DMS153 (cell line): ENCODE results near the gene ITSN1.

Experiments used
- DNase-seq: peaks from one replicate; lab custom pipeline; 2025; lab: John Stamatoyannopoulos, UW

ITSN1 gene

DNA sequence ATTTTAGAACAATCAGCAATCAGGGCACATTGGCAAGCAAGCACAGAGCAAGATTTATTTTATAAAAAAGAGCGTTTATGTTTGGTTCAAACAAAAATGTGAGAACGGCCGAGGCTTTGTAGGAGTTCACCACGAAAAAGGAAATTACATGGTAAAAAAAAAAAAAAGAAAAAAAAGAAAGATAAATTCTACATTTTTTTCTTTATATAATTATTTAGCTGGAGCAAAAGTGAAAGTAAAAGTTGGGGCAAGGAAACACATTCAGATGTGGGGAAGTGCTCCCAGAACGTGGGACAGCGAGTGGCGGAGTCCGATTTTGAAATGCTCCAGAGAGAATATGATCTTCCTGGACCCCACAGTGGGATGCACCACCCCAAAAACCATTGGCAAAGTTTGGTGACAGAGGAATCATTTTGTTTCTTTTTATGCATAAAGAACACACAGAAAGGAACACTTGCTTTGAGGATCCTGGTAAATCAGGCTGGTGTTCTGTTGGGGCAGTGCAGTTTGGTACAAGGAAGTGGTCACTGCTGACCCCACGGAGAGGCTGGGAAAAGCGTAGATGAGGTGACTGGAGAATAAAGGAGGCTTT lies 289.6 kb downstream of the ITSN1 start:
- no peak for DNase-seq

DNA sequence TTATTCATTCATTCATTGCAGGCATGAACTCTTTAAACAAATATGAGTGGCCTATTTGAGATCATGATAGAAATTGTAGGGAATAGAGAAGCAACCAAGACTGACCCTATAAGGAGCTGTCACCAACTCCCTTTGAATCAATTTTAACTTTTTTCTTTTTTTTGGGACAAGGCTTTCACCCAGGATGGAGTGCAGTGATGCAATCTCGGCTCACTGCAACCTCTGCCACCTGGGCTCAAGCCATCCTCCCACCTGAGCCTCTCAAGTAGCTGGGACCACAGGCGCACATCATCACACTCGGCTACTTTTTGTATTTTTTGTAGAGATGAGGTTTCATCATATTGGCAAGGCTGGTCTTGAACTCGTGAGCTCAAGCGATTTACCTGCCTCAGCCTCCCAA lies 290.4 kb downstream of the ITSN1 start:
- DNase-seq: no peak

DNA sequence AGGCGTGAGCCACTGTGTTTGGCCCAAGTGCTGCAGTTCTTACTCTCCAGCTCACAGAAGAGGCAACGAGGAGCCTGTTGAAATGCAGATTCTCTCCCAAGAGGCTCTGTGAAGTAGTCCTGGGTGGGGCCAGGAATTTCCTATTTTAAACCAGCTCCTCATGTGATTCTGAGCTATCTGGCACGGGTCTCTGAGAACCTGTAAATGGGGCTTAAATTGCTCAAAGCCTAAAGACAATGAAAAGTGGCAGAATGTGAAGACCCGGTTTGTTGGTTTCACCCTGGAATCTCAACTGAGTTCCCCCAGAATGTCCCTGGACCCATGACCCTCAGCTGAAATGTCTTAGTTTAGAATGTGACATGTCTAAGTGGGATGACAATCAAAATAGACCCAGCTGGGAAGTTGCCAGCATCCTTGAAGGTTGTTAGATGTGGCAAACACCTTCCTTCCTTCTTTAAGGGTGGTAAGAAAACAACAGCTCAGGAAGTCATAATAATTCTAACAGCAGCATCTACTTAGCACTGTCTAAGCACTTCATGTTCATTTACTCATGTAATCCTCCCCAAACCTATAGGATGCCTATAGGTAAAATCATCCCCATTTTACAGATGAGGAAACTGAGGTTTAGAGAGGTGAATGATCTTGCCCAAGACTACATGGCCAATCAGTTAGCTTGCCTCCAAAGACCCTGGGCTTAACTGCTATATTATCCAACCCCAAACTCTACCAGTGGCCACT lies 294.2 kb downstream of the ITSN1 start:
- no peak for DNase-seq

DNA sequence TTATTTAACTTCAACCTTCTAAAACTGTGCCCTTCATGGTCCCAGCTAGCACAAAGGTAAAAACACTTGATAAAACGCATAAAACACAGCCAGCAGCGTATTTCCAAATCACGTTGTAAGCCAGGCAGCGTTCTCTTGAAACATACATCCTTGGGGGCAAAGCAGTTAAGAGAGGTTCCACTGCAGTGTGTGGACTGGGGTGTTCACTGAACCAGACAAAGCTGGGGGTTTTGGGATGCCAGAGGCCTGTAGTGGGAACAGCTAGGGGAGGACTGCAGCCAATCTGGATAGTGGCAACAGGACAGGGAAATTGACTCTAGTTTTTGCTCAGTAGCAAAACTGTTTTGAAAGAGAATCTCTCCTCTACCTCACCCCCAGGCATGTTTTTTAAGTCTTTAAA lies 294.8 kb downstream of the ITSN1 start:
- no peak for DNase-seq

DNA sequence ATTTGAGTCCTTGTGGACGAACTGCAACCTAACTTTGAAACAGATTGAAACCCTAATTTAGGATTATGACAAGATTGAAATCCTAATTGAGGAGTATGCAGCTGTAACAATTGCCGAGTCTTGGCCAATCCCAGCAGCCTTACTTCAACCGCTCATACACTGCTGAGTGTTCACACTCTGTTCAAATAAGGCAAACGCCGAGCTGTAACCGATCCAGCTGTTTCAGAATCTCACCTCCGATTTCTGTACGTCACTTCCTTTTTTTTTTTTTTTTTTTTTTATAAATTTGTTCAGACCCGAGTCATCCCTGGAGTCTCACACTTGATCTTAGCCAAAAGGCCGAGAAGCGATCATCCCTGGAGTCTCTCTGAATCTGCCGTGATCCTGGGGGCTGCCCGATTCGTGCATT lies 295.6 kb downstream of the ITSN1 start:
- DNase-seq: no peak

DNA sequence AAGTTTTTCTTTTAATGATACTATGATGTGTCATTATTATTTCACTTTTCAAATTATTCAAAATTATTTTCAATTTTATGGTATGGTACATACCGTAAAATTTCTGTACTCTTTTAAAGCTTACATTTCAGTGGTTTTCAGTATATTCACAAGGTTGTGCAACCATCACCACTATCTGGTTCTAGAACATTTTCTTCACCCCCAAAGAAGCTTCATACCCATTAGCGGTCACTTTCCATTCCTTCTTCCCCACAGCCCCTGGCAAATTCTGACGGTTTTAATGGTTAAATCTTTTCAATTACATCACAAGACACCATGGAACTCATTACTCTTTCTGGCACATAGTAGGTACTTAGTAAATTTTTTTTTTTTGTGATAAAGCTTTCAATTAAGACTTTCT lies 296.1 kb downstream of the ITSN1 start:
- DNase-seq: no peak

DNA sequence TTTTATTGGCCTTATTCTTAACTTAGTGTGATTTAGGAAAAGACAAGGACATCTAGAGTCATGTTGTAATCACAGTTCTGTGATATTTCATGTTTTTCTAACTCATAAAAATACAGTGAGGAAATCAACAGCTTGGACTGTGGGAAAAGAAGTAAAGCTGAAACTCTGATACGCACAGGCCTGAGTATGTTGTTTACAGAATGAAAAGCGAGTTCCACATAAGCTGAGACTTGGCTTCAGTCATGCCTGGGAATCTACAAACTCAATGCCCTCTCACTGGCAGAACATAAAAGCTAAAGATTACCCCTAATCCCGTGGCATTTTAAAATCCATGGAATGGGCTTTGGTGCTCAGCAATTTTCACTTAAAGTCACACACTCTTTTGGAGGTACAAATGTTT lies 296.9 kb downstream of the ITSN1 start:
- DNase-seq: no peak

DNA sequence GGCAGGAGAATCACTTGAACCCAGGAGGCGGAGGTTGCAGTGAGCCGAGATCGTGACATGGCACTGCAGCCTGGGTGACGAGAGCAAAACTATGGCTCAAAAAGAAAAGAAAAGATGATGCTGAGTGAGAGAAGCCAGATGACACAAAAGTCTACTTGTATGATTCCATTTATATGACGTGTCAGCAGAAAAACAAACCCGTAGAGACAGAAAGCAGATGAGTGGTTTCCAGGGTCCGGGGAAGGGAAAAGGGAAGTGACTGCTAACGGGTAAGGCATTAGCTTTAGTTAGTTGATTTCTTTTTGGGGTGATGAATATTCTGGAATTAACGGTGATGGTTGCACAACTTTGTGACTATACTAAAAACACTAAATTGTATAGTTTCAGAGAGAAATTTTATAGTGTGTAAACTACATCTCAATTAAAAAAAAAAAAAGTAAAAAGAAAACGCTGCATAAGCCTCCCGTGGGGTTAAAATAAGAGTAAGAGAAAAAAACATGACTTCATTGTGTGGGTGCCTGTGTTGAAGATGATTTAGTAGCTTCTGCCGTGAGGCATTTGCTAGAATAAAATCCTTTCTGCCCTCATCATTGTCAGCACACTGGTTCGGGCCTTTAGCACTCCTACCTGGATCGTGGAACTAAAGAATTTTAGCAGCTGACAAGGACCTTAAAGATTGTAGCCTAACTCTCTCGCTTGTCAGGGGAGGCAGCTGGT lies 298.0 kb downstream of the ITSN1 start:
- no peak for DNase-seq

DNA sequence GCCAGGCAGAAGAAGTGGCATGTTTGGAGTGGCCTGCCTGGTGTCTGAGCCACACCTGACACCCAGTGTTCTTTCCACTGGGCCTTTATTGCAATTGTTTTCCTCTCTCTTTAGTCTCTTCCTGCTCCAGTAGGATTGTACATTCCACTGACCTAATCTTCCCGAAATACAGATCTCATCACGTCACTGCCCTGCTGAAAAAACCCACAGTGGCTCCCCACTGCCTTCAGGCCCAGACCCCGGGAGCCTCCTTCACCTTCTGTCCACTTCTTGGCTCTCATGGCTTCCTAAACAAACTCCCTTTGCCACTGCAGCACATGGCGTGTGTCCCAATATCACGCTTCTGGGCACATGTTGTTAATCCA lies 298.6 kb downstream of the ITSN1 start:
- DNase-seq: no peak

DNA sequence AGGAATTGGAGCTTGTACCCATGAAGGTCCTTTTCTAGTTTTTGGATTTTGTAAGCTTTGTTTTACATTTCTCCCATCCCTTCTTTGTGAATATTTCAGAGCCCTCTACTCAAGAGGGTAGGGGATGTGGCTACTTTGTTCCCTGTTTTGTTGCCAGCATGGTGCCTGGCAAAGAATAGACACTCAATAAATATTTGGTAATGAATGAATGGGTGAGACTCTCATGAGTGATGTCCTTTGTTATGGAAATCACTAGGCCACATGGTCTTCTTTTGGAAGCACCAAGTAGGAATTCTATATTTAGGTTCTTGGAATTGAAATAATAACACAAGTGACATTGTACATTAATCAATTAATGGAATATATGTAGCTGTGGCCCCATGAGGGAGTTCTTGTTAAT lies 300.1 kb downstream of the ITSN1 start:
- DNase-seq: no peak

DNA sequence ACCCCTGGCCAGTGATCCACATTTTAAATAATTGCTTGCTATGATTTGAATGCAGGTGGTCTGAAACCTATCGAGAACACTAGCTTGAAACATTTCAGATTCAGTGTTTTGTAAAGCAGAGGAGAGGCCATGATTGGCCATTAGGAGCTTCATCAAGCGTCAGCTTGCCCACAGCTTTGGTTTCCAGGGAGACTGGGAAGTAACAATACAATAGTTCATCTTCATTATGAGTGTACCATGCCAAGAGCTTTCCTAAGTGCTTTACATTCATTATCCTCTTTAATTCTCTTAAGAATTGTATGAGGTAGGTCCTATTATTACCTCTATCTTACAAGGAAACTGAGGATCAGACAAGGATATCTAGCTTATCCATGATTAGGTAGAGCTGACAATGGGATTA lies 301.0 kb downstream of the ITSN1 start:
- no peak for DNase-seq

DNA sequence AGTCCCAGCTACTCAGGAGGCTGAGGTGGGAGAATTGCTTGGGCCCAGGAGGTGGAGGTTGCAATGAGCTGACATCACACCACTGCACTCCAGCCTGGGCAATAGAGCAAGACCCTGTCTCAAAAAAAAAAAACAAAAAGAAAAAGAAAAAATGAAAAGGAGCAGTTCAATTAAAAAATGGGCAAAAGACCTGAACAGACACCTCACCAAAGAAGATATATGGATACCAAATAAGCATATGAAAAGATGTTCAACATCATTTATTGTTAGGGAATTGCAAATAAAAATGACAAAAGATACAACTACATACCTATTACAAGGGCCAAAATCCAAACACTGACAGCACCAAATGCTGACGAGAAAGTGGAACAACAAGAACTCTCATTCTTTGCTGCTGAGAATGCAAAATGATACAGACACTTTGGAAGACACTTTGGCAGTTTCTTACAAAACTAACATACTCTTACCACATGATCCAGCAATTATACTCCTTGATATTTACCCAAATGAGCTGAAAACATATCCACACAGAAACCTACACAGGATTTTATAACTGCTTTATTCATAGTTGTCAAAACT lies 302.0 kb downstream of the ITSN1 start:
- no peak for DNase-seq

DNA sequence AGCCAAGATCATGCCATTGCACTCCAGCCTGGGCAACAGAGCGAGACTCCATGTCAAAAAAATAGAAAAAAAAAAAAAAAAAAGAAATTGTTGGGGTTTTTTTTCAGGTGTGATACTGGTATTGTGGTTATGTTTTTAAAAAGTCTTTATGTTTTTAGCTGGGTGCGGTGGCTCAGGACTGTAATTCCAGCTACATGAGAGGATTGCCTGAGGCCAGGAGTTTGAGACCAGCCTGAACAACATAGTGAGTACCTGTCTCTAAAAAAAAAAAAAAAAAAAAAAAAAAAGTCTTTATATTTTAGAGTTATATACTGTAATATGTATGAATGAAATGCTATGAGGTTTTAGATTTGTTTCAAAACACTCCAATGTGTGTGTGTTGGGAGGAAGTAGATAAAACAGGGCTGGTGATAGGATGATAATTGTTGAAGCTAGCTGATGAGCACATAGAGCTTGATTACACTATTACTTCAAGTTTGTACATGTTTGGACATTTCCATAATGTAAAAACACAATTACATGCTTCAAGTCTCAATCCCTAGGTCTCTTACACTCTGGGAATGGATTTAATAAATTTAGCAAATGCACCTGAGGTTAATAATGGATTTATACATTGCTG lies 303.5 kb downstream of the ITSN1 start:
- DNase-seq: no peak

DNA sequence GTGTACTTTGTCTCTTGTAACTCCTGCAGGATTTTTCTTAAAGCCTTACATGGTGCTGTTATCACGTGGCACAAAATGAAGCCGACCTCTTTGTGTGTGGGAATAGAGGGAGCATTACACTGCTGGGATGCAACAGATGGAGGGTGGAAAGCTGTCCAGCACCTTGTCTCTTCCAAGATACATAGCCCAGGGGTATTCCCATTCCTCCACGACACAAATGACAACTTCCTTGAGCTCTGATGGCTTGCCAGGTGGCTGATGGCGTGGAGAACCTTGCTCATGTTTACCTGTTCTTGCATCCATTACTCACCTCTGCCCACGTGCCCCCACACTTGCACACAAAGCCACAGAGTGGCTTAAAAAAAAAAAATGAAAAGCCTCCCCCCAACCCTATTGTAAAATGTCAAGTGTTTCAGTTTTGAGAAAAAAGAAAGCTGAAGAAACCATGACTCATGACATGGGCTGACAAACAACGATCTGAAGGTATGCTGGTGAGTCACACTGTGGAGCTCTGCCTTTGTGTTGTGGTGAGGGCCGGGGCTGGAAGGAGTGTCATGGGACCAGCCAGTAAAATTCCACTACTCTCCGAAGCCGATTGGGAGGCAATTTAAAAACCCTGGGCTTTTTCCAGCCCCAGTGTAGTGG lies 305.3 kb downstream of the ITSN1 start:
- DNase-seq: peak; percentile 58

DNA sequence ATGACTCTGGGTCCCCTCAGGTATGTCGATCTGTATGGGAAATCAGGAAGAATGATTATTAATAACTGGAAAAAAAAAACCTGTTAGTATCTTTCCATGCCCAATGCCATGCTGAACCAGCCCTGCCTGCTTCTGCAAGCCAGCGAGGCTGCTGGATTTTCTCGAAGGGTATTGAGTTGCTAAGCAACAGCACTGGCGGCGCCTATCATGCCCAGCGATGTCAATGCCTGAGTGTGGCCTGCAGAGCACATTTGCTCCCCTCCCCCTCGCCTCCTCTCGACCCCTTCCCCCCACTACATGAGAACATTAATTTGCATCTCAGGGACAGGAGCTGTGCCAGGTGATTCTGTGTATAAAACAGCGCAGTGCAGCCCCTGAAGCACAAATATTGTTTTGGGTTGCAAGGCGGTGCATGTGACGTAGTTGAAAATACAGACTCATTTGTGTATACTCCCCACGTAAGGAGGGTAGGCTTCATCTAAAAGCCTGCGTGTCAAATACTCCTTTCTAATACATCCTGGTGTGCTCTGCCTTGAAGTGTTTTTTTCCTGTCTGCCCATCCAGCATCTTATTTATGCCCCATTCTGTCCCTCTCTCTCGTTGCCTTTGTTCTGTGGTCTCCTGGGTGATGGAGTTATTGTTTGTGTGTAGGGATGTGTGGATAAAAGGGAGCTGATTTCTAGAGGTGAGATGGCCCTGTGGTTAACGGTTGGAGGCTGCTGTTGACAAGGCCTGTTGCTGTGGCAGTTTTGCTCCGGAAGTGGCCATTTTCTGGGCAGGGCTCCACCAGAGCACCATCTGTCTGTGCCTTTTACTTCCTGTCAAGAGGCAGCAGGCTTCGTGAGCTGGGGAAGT lies 306.0 kb downstream of the ITSN1 start:
- peak; percentile 95 for DNase-seq

DNA sequence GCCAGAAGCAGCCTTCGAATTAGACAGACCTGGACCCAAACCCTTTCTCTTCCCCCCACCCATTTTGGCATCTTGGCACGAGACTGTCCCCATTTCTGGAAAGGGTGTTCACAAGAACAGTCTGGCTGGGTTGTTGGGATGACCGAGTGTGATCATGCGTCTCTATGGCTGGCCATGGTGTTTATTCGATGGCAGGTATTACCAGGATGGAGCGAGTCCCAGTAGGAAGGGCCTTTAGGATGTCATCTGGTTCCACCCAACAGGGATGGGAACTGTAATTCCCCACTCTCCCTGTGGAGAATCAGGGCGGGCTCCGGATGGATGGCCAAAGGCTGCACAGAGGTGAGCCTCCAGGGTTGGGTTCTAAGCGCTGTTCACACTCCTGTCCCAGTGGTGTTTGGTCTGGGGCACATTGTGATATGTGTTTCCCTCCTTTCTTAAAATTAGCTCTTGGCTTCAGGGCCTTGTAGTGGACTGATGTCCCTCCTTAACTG lies 306.7 kb downstream of the ITSN1 start:
- no peak for DNase-seq
